Measurements from ENCODE around the gene FOXD2.
"Not testable (repeated sequence)": the region's sequence is repeated elsewhere in the genome, so short reads cannot be mapped to it uniquely, and the experiment has no call there.

Gene FOXD2

DNA sequence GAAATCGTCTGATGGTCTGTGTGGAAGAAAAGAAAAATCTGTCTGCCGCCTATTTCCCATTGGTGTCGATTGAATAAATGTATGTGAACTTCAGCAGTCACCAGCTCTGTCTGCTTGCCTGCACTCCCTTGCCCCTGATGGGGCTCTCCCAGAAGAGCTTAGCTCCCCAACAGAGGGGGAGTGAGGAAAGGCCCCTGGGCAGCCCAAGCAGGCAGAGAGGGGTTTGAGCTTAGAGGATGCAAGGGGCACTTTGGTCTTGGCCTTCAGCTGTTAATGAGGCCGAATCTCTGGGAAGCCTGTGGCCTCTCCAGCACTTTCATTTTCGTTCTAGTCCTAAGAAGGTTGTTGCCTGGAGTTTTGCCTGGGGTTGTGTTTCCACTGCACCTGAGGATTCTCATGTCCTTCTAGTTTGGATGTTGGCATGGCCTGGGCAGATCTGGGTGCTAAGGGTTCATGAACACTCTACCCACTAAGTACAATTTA lies 2.8 kb downstream of the FOXD2 start:
- DNase-seq (ENCODE audit: low spot score) = no peak

- no peak for DNase-seq (ENCODE audit: low spot score)
Measured at GRCh38 chr1:47441450-47442106, 3.7 kb downstream of the FOXD2 start.

DNA sequence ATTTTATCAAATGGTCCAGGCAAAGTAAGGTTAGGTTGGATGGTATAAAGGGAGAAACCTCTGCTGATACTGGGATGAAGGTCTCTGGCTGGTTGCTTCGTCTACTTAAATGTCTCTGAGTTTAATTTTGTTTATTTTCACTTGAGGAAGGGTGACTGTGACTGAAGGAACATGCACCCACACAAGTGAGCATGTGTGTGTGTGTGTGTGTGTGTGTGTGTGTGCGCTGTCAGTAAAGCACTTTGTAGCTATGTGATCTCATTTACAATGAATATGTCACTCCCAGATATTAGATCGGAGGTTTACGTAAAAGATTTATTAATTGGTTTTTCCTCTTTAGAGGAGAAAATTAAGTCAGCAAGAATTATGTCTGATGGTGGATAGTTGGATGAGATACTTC lies 4.4 kb downstream of the FOXD2 start:
- DNase-seq (ENCODE audit: low spot score) = no peak

DNA sequence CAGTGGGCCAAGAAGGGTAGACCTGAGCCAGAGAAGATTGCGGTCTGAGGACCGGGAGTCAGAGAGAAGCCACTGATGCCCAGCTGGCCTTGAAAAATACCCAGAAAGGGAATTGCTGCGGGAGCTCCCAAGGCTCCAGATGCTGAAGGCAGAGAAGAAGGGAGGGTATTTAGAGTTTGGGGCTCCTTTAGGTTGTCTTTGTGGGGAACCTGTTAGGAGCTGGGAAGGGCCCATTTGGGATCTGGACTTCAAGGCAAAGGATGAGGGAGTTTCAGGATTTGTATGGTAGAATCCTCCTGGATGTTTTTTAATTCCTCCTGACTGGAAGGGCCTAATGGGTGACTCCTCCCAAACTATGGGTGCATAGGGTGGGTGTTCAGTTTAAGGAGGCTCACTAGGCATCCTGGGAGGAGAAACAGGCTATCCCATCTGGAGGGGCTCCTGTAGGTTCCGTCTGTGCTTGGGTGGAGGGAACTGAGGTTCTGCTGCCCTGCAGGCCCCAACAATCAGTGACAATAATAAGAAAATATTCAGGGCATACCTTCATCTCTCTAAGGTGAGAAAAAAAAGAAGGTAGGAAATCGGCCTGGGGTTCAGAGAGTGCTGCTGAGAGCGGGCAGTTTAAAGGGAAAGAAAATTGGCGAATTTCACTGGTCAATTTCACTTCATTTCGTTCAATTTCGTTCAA lies 5.1 kb downstream of the FOXD2 start:
- DNase-seq (ENCODE audit: low spot score) = no peak

GRCh38 chr1:47443530-47444296 lies 5.9 kb downstream of the FOXD2 start:
- no peak for DNase-seq (ENCODE audit: low spot score)

- DNase-seq (ENCODE audit: low spot score) = no peak
Measured at GRCh38 chr1:47444297-47444561, 6.4 kb downstream of the FOXD2 start.

GRCh38 chr1:47444562-47445465 lies 7.0 kb downstream of the FOXD2 start:
- no peak for DNase-seq (ENCODE audit: low spot score)

GRCh38 chr1:47445823-47446550 lies 8.1 kb downstream of the FOXD2 start:
- DNase-seq (ENCODE audit: low spot score) = no peak

GRCh38 chr1:47448462-47449222 lies 10.8 kb downstream of the FOXD2 start:
- no peak for DNase-seq (ENCODE audit: low spot score)

GRCh38 chr1:47449822-47450552 lies 12.1 kb downstream of the FOXD2 start:
- DNase-seq (ENCODE audit: low spot score) = no peak

DNA sequence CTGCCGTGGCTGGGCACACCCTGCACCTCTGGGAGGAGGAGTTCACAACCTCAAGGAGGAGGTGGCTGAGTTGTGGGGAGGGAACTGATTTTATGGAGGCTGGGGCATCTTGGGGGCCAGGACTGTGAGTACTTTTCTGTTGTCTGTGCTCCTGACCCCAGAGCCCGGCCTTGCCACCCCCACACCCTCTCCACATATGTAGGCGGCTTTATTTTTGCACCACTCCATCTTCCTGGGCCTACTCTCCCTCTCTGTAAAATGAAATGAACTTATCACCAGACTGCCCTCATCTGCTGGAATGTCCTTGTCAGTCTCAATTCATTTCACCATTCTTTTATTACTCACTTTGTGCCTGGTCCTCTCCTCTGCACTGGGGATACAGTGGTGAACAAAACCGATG lies 12.8 kb downstream of the FOXD2 start:
- DNase-seq (ENCODE audit: low spot score) = no peak

GRCh38 chr1:47452426-47452825 lies 14.6 kb downstream of the FOXD2 start:
- DNase-seq (ENCODE audit: low spot score) = no peak

DNA sequence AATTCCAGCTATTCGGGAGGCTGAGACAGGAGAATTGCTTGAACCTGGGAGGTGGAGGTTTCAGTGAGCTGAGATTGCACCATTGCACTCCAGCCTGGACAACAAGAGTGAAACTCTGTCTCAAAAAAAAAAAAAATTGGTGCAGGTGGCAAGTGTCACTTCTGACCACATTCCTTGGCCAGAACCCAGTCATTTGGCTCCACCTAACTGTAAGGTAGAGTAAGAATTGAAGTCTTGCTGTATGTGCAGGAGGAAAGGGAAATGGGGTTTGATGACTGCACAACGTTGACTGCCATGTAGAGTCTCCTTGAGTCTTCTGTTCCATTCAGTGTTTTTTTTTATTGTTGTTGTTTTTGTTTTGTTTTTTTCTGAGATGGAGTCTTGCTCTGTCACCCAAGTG lies 16.1 kb downstream of the FOXD2 start:
- not testable (repeated sequence) for DNase-seq (ENCODE audit: low spot score)

GRCh38 chr1:47456250-47456649 lies 18.4 kb downstream of the FOXD2 start:
- no peak for DNase-seq (ENCODE audit: low spot score)

DNA sequence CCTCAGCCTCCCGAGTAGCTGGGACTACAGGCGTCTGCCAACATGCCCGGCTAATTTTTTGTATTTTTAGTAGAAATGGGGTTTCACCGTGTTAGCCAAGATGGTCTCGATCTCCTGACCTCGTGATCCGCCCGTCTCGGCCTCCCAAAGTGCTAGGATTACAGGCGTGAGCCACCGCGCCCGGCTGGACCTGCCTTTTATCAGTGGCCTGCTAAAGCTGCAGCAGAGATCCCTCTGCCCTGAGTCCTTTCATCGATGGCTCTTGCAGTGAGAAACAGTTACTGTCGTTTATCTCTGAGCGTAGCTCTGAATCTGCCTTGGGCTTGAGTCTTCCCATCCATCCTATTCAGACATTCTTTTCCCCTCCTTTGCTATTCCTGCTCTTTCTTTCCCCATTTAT lies 19.7 kb downstream of the FOXD2 start:
- DNase-seq (ENCODE audit: low spot score) = not testable (repeated sequence)

DNA sequence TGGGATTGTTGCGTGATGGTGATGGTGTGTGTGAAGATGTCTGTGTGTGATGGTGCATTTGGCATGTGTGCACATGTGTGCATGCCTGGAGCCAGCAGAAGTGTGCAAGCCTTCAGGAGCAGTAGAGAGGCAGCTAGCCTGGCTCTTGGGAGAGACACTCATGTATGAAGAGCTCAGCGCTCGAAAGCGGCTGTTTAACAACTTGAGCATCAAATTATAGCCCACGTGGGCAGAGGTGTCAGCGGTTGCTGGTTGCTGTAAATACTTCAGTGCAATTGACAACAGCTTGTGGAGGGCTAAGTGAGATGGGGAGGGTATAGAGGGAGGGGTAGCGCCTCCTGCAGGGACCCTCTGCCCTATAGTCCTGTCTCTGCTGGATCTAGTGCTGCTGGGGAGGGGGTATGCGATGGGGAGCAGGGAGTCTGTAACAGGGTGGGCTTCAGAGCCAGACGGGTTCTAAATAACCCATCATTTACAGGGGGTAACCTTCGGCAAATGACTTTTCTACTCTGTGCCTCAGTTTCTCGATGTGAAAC lies 21.5 kb downstream of the FOXD2 start:
- DNase-seq (ENCODE audit: low spot score) = no peak

GRCh38 chr1:47460040-47460439 lies 22.2 kb downstream of the FOXD2 start:
- no peak for DNase-seq (ENCODE audit: low spot score)

GRCh38 chr1:47460456-47460855 lies 22.6 kb downstream of the FOXD2 start:
- no peak for DNase-seq (ENCODE audit: low spot score)

DNA sequence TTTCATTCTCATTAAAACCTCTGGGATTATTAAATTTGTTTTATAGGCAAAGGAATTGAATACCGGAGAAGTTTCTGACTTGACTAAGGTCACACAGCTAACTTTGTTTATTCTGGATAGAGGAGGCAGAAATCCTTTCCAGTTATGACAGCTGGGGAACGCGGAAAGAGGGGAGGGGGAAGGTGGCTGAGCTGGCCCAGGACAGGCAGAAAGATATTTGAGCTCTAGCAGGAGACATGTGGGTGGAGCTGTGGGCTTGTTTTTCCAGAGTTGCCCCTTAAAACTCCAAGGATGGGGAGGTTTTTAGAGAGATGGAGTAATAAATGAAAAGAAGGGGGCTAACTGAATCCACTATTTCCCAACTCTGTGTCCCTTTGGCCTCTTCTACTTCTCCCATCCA lies 27.8 kb downstream of the FOXD2 start:
- DNase-seq (ENCODE audit: low spot score) = no peak
